GM13977 (cell line): ENCODE results near the gene PLXNA3.
A peak's percentile ranks its signal among the peaks of the same experiment; 100 is the strongest.

Experiments used
- DNase-seq: peaks from one replicate; pipeline ENCODE4 v3.0.0; 2012; ENCODE audit warnings: low spot score
- in situ Hi-C: fragments of 300-500 bp; cut with MboI; formaldehyde crosslinking; loops from one replicate; pipeline ENCODE4 v1.12.0; 2022; ENCODE audit warnings: low sequenced_read_pairs, low pct_unique_long_range_greater_than_20kb, mixed read lengths, inconsistent platforms; ENCODE audit not compliant: unreplicated experiment
- TF ChIP-seq, protein P1 (sequence below): IDR thresholded peaks from 2 replicates; pipeline ENCODE4 v1.5.1; 2012; ENCODE audit warnings: mild to moderate bottlenecking, control low read depth; ENCODE audit not compliant: insufficient read depth; ENCODE audit errors: extremely low read depth, missing control alignments

Gene PLXNA3

GRCh38 chrX:154509455-154509854 is 51.4 kb downstream of the PLXNA3 start:
- DNase-seq, result no peak
- in situ Hi-C loops, result no loop called here
- TF ChIP-seq, protein P1, sequence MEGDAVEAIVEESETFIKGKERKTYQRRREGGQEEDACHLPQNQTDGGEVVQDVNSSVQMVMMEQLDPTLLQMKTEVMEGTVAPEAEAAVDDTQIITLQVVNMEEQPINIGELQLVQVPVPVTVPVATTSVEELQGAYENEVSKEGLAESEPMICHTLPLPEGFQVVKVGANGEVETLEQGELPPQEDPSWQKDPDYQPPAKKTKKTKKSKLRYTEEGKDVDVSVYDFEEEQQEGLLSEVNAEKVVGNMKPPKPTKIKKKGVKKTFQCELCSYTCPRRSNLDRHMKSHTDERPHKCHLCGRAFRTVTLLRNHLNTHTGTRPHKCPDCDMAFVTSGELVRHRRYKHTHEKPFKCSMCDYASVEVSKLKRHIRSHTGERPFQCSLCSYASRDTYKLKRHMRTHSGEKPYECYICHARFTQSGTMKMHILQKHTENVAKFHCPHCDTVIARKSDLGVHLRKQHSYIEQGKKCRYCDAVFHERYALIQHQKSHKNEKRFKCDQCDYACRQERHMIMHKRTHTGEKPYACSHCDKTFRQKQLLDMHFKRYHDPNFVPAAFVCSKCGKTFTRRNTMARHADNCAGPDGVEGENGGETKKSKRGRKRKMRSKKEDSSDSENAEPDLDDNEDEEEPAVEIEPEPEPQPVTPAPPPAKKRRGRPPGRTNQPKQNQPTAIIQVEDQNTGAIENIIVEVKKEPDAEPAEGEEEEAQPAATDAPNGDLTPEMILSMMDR, result no peak

DNA sequence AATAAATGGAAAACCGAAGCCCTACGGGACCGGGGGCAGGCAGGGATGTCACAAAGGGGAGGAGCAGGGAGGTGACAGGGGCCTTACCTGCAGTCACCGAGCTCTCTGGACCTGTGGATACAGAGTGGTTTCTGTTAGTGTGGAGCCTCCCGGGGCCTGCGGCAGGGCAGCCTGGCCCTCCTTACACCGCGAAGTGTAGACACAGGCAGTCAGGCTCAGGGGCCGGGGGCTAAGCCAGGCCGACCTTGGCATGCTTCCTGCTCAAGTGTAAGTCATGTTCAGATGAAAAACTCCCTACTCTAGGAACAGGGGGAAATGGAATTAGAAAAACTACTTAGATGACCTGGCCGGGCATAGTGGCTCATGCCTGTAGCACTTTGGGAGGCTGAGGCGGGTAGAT is 53.7 kb downstream of the PLXNA3 start:
- in situ Hi-C loops, result no loop called here
- TF ChIP-seq, protein P1, result no peak
- no peak for DNase-seq

- TF ChIP-seq, protein P1, result no peak
- DNase-seq, result no peak
- in situ Hi-C loops, result no loop called here
Measured at GRCh38 chrX:154512879-154513553, 54.9 kb downstream of the PLXNA3 start.

- in situ Hi-C loops, result no loop called here
- TF ChIP-seq, protein P1, result no peak
- DNase-seq, result no peak
Measured at GRCh38 chrX:154513716-154514115, 55.6 kb downstream of the PLXNA3 start.

GRCh38 chrX:154515090-154515965 is 57.2 kb downstream of the PLXNA3 start:
- TF ChIP-seq, protein P1, result no peak
- in situ Hi-C loops, result no loop called here
- peak; percentile 16 for DNase-seq

- in situ Hi-C loops, result no loop called here
- DNase-seq, result peak; percentile 91
- TF ChIP-seq, protein P1, result no peak
Measured at GRCh38 chrX:154515966-154516655, 58.0 kb downstream of the PLXNA3 start, which contains the start of gene FAM3A. FAM3A (minus strand) TSS chrX:154516232; CDS start chrX:154515772, 460 bp downstream.
